K562 (cell line): ENCODE data around the gene ZFYVE27. TPM values are rescaled to one million over a fixed set of nuclear protein-coding genes. Genes with fewer than 3 reads are reported as not detected.

Experiments
- CBFA2T3 ChIP-seq: fragments of 450-650 bp; IDR thresholded peaks from 2 replicates; pipeline ENCODE4 v1.6.1; 2017
- CEBPB ChIP-seq: fragments of 450-650 bp; IDR thresholded peaks from 2 replicates; pipeline ENCODE4 v1.6.1; 2016; ENCODE audit warnings: missing genetic modification characterization, missing compliant biosample characterization
- DACH1 ChIP-seq: fragments of 450-650 bp; IDR thresholded peaks from 2 replicates; pipeline ENCODE4 v1.6.1; 2018; ENCODE audit not compliant: partially characterized antibody
- HDGF ChIP-seq: fragments of 450-650 bp; IDR thresholded peaks from 2 replicates; pipeline ENCODE4 v1.6.1; 2016
- JUN ChIP-seq, 2 experiments: sonication (generic) in 1 of 2; formaldehyde crosslinking in 1 of 2; IDR thresholded peaks; 2 replicates each; pipeline versions ENCODE4 v1.6.1 to v1.8.0; 2012 to 2022; ENCODE audit warnings: borderline replicate concordance in 2 of 2, mild to moderate bottlenecking in 2 of 2, improper control_type of control experiment in 1 of 2, low read depth in 1 of 2, low read length in 1 of 2, missing genetic modification reagents in 1 of 2
- PTRF ChIP-seq: fragments of 450-650 bp; IDR thresholded peaks from 2 replicates; pipeline ENCODE4 v1.6.1; 2016; ENCODE audit warnings: mild to moderate bottlenecking, missing genetic modification characterization, missing compliant biosample characterization
- SLC30A9 ChIP-seq: fragments of 250-450 bp; sonication (Bioruptor Pico); IDR thresholded peaks from 2 replicates; pipeline ENCODE4 v1.8.0; 2022; ENCODE audit warnings: mild to moderate bottlenecking, moderate library complexity
- SMAD1 ChIP-seq: fragments of 150-350 bp; IDR thresholded peaks from 2 replicates; pipeline ENCODE4 v1.6.1; 2014; ENCODE audit warnings: low read length, low read depth; ENCODE audit not compliant: partially characterized antibody
- SNRNP70 ChIP-seq: fragments of 200-400 bp; formaldehyde crosslinking; optimal IDR thresholded peaks from 2 replicates; pipeline ENCODE3; 2017; ENCODE audit warnings: low read depth, low read length
- STAG1 ChIP-seq: sonication (generic); formaldehyde crosslinking; IDR thresholded peaks from 2 replicates; pipeline ENCODE4 v1.5.0; 2020; ENCODE audit warnings: missing genetic modification reagents, borderline replicate concordance
- TFAM ChIP-seq: fragments of 250-450 bp; sonication (Bioruptor Pico); conservative IDR thresholded peaks from 2 replicates; pipeline ENCODE4 v1.5.0; 2021; ENCODE audit warnings: mild to moderate bottlenecking, moderate library complexity
- ZBTB17 ChIP-seq: fragments of 450-650 bp; formaldehyde crosslinking; IDR thresholded peaks from 2 replicates; pipeline ENCODE4 v1.4.0; 2020; ENCODE audit warnings: mild to moderate bottlenecking
- polyA plus RNA-seq, 8 experiments: library from polyadenylated mRNA; depleted of rRNA in 4 of 8; stranded (reverse) in 5 of 8; unstranded in 3 of 8; fragments of >200 nt; fragmentation: Nextera tagmentation in 2 of 8; fragmentation: Illumina TruSeq in 1 of 8; extraction: Ambion mirVana in 2 of 8; extraction: Trizol in 1 of 8; gene quantifications; 2 replicates each; pipeline versions ENCODE4 v1.2.1 to v1.2.3, GENCODE V29; 2011 to 2014; ENCODE audit warnings: inconsistent platforms in 1 of 8, missing spikeins in 1 of 8
- total RNA-seq, 7 experiments: library from RNA; depleted of rRNA in 6 of 7; stranded (reverse); fragments of >200 nt in 6 of 7; fragmentation: Illumina TruSeq in 2 of 7; extraction: Trizol in 2 of 7; gene quantifications; 2 replicates each; pipeline versions ENCODE4 v1.2.1 to v1.2.3, GENCODE V29; 2011 to 2021; ENCODE audit warnings: low replicate concordance in 1 of 7
- TF ChIP-seq, protein P1 (sequence below): fragments of 250-450 bp; sonication (Bioruptor Pico); IDR thresholded peaks from 2 replicates; pipeline ENCODE4 v1.8.0; 2022; ENCODE audit warnings: moderate library complexity, mild to moderate bottlenecking, inconsistent platforms
- TF ChIP-seq, protein P2 (sequence below): fragments of 250-450 bp; sonication (Bioruptor Pico); IDR thresholded peaks from 2 replicates; pipeline ENCODE4 v1.6.1; 2021; ENCODE audit warnings: mild to moderate bottlenecking
- TF ChIP-seq, protein P3 (sequence below): fragments of 450-650 bp; formaldehyde crosslinking; conservative IDR thresholded peaks from 2 replicates; pipeline ENCODE4 v1.4.0; 2022; ENCODE audit warnings: mild to moderate bottlenecking, missing genetic modification characterization
- TF ChIP-seq, protein P4 (sequence below), 2 experiments: fragments of 450-650 bp; conservative IDR thresholded peaks; 2 replicates each; pipeline ENCODE4 v1.6.1; 2017; ENCODE audit warnings: mild to moderate bottlenecking in 2 of 2, moderate library complexity in 2 of 2
- TF ChIP-seq, protein P5 (sequence below): IDR thresholded peaks from 2 replicates; pipeline ENCODE4 v1.6.1; 2014; ENCODE audit warnings: antibody characterized with exemption

ZFYVE27 gene
- total and polyA plus RNA-seq, 9 of the 15 experiments (the other 6 are each of a cell fraction or from before 2014, with no cell fraction given), result 0.81 to 21.9 (median 15.3) TPM

DNA sequence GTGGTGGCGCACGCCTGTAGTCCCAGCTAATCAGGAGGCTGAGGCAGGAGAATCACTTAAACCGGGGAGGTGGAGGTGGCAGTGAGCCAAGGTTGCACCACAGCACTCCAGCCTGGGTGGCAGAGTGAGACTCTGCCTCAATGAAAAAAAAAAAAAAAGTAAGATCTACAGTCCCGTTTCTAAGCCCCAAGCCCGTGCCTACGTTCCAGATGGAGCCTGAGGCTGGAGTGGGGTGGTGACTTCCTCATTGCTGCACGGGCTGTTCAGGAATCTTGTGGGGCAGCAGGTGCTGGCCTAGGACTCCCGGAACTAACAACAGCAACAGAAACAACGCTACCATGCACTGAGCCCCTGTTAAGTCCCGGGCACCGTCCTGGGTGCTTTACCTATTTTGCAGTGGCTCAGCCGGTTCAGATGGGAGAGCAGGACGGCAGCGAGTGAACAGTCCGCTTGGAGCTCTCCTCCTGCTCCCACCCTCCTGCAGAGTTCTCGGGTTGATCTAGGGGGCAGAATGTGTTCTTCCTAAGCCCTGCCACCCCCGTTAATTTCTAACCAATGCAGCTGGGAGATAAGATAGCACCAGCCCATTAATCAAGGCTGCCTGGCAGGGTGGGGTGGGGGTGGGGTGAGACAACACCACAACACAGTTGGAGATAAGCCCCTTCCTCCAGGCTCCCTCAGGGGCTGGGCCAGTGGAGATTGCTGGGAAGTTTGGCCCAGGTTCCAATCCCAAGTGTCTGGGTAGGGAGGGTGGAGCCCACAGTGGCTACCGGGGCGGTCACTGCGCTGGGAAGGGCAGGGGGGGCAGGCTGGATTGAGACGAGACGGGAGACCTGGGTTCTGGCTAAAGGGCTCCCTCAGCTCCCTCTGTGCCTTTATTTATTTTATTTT, 51.9 kb downstream of the ZFYVE27 start (continued):
- TF ChIP-seq, protein P1, sequence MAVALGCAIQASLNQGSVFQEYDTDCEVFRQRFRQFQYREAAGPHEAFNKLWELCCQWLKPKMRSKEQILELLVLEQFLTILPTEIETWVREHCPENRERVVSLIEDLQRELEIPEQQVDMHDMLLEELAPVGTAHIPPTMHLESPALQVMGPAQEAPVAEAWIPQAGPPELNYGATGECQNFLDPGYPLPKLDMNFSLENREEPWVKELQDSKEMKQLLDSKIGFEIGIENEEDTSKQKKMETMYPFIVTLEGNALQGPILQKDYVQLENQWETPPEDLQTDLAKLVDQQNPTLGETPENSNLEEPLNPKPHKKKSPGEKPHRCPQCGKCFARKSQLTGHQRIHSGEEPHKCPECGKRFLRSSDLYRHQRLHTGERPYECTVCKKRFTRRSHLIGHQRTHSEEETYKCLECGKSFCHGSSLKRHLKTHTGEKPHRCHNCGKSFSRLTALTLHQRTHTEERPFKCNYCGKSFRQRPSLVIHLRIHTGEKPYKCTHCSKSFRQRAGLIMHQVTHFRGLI (CRISPR knock-in tag), result no peak
- TF ChIP-seq TFAM (CRISPR knock-in tag), result no peak
- peak; percentile 97 for TF ChIP-seq CBFA2T3
- TF ChIP-seq SNRNP70, result no peak
- TF ChIP-seq STAG1 (CRISPR knock-in tag), result no peak
- peak; percentile 57 for TF ChIP-seq DACH1
- TF ChIP-seq, protein P2, sequence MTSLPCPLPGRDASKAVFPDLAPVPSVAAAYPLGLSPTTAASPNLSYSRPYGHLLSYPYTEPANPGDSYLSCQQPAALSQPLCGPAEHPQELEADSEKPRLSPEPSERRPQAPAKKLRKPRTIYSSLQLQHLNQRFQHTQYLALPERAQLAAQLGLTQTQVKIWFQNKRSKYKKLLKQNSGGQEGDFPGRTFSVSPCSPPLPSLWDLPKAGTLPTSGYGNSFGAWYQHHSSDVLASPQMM, result no peak
- 0 out of 2 replicates have a peak, but pooled peaks have one; percentile 41 for TF ChIP-seq CEBPB
- TF ChIP-seq, protein P3, sequence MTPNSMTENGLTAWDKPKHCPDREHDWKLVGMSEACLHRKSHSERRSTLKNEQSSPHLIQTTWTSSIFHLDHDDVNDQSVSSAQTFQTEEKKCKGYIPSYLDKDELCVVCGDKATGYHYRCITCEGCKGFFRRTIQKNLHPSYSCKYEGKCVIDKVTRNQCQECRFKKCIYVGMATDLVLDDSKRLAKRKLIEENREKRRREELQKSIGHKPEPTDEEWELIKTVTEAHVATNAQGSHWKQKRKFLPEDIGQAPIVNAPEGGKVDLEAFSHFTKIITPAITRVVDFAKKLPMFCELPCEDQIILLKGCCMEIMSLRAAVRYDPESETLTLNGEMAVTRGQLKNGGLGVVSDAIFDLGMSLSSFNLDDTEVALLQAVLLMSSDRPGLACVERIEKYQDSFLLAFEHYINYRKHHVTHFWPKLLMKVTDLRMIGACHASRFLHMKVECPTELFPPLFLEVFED, result no peak
- TF ChIP-seq, protein P4, sequence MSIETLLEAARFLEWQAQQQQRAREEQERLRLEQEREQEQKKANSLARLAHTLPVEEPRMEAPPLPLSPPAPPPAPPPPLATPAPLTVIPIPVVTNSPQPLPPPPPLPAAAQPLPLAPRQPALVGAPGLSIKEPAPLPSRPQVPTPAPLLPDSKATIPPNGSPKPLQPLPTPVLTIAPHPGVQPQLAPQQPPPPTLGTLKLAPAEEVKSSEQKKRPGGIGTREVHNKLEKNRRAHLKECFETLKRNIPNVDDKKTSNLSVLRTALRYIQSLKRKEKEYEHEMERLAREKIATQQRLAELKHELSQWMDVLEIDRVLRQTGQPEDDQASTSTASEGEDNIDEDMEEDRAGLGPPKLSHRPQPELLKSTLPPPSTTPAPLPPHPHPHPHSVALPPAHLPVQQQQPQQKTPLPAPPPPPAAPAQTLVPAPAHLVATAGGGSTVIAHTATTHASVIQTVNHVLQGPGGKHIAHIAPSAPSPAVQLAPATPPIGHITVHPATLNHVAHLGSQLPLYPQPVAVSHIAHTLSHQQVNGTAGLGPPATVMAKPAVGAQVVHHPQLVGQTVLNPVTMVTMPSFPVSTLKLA (conservative IDR thresholded peaks at IDR 0.05), result peak; percentile 24 to 58; a peak in 2 of 4 replicates
- no peak for TF ChIP-seq SLC30A9
- TF ChIP-seq SMAD1, result peak; percentile 61
- TF ChIP-seq PTRF (tag), result no peak
- no peak for TF ChIP-seq HDGF
- TF ChIP-seq ZBTB17, result no peak
- TF ChIP-seq, protein P5, sequence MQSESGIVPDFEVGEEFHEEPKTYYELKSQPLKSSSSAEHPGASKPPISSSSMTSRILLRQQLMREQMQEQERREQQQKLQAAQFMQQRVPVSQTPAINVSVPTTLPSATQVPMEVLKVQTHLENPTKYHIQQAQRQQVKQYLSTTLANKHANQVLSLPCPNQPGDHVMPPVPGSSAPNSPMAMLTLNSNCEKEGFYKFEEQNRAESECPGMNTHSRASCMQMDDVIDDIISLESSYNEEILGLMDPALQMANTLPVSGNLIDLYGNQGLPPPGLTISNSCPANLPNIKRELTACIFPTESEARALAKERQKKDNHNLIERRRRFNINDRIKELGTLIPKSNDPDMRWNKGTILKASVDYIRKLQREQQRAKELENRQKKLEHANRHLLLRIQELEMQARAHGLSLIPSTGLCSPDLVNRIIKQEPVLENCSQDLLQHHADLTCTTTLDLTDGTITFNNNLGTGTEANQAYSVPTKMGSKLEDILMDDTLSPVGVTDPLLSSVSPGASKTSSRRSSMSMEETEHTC, result no peak
- TF ChIP-seq JUN (IDR thresholded peaks at IDR 0.05; ENCODE audit: borderline replicate concordance, low read depth, low read length), result 0 out of 2 replicates have a peak, but pooled peaks have one; percentile 48
- no peak for TF ChIP-seq JUN (CRISPR knock-in tag; IDR thresholded peaks at IDR 0.05; ENCODE audit: borderline replicate concordance)
